ENCODE data around the gene CHI3L1.

DNA sequence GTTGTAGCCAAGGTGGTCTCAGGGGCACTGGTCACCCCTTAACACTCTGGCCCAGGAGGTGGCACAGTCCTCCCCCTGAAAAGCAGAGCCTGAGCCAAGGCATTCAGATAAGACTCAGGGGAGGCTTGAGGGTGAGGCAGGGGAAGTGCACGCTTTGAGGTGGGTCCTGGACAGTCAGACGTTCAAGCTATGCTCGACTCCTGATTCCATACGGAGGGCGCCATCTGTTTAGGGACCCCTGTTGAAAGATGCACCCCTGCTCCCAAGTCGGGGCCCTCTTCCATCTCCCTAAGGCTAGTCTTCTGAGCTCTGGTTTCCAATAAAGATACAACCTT, 12.9 kb upstream of the CHI3L1 start:
- TF ChIP-seq SP1 (IDR thresholded peaks at IDR 0.05) (no peak), ELF4 (IDR thresholded peaks at IDR 0.05) (no peak), TARDBP (IDR thresholded peaks at IDR 0.05) (no peak), ZNF384 (IDR thresholded peaks at IDR 0.05) (no peak), ARNT (IDR thresholded peaks at IDR 0.05) (no peak), BHLHE40 (IDR thresholded peaks at IDR 0.05; ENCODE audit: borderline replicate concordance) (no peak), NFRKB (IDR thresholded peaks at IDR 0.05) (no peak), CTBP1 (IDR thresholded peaks at IDR 0.05; ENCODE audit: borderline replicate concordance) (no peak)
